ENCODE results near the gene ACAT2. TPM values are rescaled to one million over a fixed set of nuclear protein-coding genes. Genes with fewer than 3 reads are reported as not detected.

The ACAT2 gene
- polyA plus RNA-seq, 1 experiment: 39.9 TPM

DNA sequence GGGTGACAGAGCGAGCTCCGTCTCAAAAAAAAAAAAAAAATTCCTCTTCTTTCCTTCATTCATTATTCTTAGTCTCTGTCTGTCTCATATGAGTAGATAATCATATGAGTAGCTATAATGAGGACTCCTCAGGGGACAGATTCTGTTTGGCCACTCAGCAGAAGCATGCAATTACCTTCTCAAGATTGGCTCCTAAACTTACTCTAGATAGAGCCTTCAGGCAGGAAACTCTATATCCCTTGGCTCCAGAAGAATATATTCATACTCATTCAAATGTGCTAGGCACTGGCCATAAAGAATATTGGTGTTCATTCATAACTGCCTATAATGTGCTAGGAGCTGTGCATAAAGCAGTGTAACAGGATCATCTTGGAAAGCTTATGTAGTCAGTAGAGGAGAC, 2.2 kb upstream of the ACAT2 start:
- Histone ChIP-seq H3K27me3 (ENCODE audit: control insufficient read depth, insufficient read depth, low read length) (no peaks in the 10 kb centered on the region), H3K9me3 (ENCODE audit: control insufficient read depth, insufficient read depth, low read length) (no peaks in the 10 kb centered on the region; the same call in 1 of the 2 replicates), H3K27ac (ENCODE audit: low read depth, low read length) (no peak overlapping the region), H3K4me3 (ENCODE audit: low read depth, low read length) (no peak overlapping the region)
- ChIA-PET POLR2A (interaction anchor here (0.5 to 0.7 kb wide), 3 partner anchors 18 to 208 kb away, joined by 4 to 6 read pairs (median 5); no protein-coding TSS in a partner anchor), CTCF (interaction anchor here (0.7 to 1.3 kb wide), 7 partner anchors 10 to 126 kb away, joined by 3 to 6 read pairs (median 5); no protein-coding TSS in a partner anchor)
- TF ChIP-seq, protein P1, sequence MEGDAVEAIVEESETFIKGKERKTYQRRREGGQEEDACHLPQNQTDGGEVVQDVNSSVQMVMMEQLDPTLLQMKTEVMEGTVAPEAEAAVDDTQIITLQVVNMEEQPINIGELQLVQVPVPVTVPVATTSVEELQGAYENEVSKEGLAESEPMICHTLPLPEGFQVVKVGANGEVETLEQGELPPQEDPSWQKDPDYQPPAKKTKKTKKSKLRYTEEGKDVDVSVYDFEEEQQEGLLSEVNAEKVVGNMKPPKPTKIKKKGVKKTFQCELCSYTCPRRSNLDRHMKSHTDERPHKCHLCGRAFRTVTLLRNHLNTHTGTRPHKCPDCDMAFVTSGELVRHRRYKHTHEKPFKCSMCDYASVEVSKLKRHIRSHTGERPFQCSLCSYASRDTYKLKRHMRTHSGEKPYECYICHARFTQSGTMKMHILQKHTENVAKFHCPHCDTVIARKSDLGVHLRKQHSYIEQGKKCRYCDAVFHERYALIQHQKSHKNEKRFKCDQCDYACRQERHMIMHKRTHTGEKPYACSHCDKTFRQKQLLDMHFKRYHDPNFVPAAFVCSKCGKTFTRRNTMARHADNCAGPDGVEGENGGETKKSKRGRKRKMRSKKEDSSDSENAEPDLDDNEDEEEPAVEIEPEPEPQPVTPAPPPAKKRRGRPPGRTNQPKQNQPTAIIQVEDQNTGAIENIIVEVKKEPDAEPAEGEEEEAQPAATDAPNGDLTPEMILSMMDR (IDR thresholded peaks at IDR 0.05; ENCODE audit: low read depth, low read length): no peak
- DNase-seq (ENCODE audit: low read depth, low spot score): no peak

DNA sequence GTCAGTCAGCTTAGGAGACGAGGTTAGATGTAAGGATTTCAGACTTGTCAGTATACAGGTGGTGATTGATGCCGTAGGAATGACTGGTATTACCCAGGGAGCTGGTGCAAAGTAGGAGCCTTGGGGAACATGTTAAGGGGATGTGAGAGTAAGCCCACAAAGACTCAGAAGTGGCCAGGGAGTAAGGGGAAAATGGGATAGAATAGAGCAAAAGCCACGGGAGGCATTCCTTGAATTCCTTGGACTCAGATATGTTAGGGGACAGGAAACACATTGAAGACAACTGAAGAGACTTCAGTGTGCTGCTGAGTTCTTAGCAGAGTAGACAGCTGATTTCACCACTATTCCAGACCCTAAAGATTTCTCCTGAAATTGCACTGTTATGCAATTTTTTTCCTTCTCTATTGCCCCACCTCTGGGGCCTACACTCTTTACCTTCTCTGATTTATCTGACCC, 1.2 kb upstream of the ACAT2 start:
- Histone ChIP-seq H3K27me3 (ENCODE audit: control insufficient read depth, insufficient read depth, low read length) (no peaks in the 10 kb centered on the region), H3K9me3 (ENCODE audit: control insufficient read depth, insufficient read depth, low read length) (no peaks in the 10 kb centered on the region; the same call in 1 of the 2 replicates), H3K4me3 (ENCODE audit: low read depth, low read length) (no peak overlapping the region), H3K27ac (ENCODE audit: low read depth, low read length) (peak overlapping the region; percentile 90)
- CTCF ChIA-PET: interaction anchor here (1.3 to 1.5 kb wide), 2 partner anchors 69 to 79 kb away, joined by 5 to 9 read pairs; no protein-coding TSS in a partner anchor
- DNase-seq (ENCODE audit: low read depth, low spot score): peak; percentile 30
- POLR2A ChIA-PET: interaction anchor here (1.0 to 2.8 kb wide), 4 partner anchors 13 to 67 kb away, joined by 3 to 20 read pairs (median 7); partner anchors contain the start of genes MRPL18, TCP1 and WTAP
- TF ChIP-seq, protein P1 (IDR thresholded peaks at IDR 0.05; ENCODE audit: low read depth, low read length): no peak

DNA sequence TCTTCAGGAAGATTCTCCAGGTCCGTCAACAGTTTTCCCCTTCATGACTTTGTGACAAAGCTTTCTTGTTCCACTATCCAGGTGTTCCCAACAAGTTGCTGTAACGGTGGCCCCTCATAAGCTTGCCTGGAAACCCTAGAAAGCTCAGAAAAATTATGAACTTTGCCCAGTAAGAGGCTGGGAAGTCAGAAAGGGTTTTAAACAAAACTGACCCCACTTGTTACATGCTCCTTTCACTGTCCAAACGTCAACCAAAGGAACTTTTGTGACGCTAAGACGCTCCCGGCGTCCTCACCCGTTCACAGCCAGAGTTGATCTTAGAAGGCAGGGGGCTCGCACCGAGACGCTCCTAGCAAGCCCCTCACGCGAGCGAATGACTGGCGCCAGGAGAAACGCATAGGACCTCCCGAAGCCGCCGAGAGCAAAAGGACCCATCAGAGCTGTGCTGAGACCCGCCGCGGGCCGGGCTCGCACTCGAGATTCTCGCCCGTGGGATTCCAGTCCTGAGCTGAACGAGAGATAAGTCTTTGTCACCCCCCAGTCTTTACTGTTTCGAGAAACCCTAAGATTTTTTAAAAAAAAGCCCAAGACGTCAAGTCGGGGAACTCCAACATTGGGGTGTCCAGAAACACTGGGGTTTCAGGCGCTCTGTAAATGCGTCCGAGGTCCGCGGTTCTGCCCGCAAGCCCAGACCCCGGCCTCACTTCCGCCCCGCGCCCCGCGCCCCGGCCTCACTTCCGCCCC, 544 bp upstream of the ACAT2 start:
- CTCF ChIA-PET: interaction anchor here (1.5 kb wide), 1 partner anchor 69 kb away, joined by 9 read pairs; no protein-coding TSS in a partner anchor
- no peak for DNase-seq (ENCODE audit: low read depth, low spot score)
- H3K9me3 ChIP-seq (ENCODE audit: control insufficient read depth, insufficient read depth, low read length): no peaks in the 10 kb centered on the region; the same call in 1 of the 2 replicates
- TF ChIP-seq, protein P1 (IDR thresholded peaks at IDR 0.05; ENCODE audit: low read depth, low read length): no peak
- peak overlapping the region; percentile 90 for H3K27ac ChIP-seq (ENCODE audit: low read depth, low read length)
- peak overlapping the region; percentile 58 for H3K4me3 ChIP-seq (ENCODE audit: low read depth, low read length)
- POLR2A ChIA-PET: interaction anchor here (0.5 to 2.8 kb wide), 5 partner anchors 13 to 68 kb away, joined by 3 to 20 read pairs (median 4); partner anchors contain the start of genes MRPL18, TCP1 and WTAP
- H3K27me3 ChIP-seq (ENCODE audit: control insufficient read depth, insufficient read depth, low read length): no peaks in the 10 kb centered on the region

DNA sequence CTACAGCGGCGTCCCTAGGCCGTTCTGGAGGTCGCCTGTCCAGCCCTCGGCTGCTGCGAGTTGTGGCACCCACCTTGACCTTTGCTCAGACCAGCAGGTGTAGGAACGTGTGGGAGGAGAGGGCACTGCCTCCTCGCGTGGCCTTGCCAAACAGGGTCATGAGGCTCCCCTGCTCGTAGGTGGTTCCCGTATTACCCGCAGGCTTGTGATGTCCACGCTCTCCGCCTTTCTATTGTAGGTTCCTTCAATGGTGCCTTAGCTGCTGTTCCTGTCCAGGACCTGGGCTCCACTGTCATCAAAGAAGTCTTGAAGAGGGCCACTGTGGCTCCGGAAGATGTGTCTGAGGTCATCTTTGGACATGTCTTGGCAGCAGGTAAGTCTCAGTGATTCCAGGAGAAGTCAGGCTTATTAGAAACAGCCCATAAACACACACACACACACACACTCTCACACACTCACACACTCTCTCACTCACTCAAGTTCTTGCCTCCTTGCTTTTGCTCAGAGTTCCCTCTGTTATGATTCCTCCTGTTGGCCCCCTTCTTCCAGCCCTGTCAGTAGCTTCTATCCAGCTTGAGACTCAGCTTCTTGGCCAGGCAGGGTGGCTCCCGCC, 942 bp downstream of the ACAT2 start:
- DNase-seq (ENCODE audit: low read depth, low spot score): no peak
- H3K4me3 ChIP-seq (ENCODE audit: low read depth, low read length): peak overlapping the region; percentile 86
- TF ChIP-seq, protein P1 (IDR thresholded peaks at IDR 0.05; ENCODE audit: low read depth, low read length): no peak
- H3K9me3 ChIP-seq (ENCODE audit: control insufficient read depth, insufficient read depth, low read length): no peaks in the 10 kb centered on the region; the same call in 1 of the 2 replicates
- H3K27me3 ChIP-seq (ENCODE audit: control insufficient read depth, insufficient read depth, low read length): no peaks in the 10 kb centered on the region
- POLR2A ChIA-PET: interaction anchor here (2.8 kb wide), 1 partner anchor 28 kb away, joined by 20 read pairs; the partner anchor contains the start of genes MRPL18 and TCP1
- H3K27ac ChIP-seq (ENCODE audit: low read depth, low read length): peak overlapping the region; percentile 97
- CTCF ChIA-PET: no interaction called here

Measured in AG04450 (cell line).